Erythroblast (primary cell): ENCODE results near the gene FYB1.

Experiments
- DNase-seq, 2 experiments: peaks; one replicate each; lab custom pipeline; 2025; lab: John Stamatoyannopoulos, UW
- GATA1 ChIP-seq: IDR thresholded peaks from 2 replicates; pipeline ENCODE4 v1.6.1; 2011; ENCODE audit warnings: low read depth, mild to moderate bottlenecking, control low read depth, low read length, moderate library complexity
- POLR2A ChIP-seq: IDR thresholded peaks from 2 replicates; pipeline ENCODE4 v1.6.1; 2011; ENCODE audit warnings: mild to moderate bottlenecking, low read length

The FYB1 gene

DNA sequence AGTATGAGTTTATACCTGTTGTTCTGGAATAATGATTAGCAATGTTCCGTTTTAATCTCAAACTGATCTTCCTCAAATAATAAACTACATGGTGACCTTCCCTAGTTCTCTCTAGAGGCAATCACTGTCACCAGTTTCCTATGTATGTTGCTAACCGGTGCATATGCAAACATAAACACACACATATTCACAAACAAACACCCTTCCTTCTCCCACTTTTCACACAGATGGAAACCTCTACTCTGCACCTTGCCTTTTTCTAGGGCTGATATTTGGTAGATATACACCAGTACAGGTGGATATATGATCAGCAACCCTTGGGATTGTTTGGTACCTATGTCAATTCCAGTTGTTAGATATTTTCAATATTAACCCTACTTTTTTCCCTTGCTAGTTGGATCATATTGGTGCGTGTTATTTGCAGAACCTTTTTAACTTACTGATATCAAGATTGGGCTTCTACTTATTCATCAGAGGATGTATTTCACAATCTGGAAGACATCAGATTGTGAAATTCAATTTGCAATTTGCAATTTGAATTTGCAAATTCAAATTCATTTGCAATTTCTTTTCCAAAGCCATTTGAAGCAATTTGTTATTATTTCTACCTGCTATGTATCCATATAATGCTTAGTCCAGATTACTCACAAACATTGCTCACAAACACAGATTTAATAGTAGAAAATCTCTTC lies 12.6 kb downstream of the FYB1 start:
- DNase-seq: no peak
- TF ChIP-seq GATA1 (no peak), POLR2A (no peak)

GRCh38 chr5:39205550-39205949 lies 13.8 kb downstream of the FYB1 start:
- no peak for DNase-seq
- TF ChIP-seq POLR2A (no peak), GATA1 (no peak)

GRCh38 chr5:39203951-39204350 lies 15.4 kb downstream of the FYB1 start:
- TF ChIP-seq GATA1 (no peak), POLR2A (no peak)

DNA sequence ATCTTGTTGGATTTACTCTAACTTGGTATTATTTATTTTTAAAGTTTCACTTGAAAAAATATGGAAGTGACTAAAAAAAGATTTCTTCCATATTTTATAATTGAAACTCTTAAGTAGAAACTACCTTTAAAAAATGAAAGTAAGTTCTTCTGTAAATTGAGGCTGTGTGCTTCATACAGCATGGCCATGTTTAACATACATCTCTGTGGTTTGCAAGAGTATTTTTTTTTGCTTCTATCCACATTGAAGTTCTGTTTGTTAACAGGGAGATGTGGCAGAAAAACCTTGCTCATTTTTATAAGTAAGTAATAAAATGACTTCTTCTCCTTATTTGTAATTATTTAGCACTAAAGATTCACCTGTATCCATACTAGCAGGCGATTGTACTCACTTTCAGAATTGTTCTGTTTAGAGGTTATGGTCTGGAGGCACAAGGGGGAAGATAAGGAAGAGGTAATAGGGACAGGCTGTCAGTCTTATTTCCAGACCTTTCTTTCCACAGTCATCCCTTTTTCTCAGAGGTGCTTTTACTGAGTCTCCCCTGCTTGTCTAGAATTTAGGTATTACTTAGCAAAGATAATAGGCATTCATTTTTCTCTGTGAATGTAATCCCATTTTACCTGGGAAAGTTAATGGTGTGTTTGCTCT lies 16.0 kb downstream of the FYB1 start:
- DNase-seq: no peak
- TF ChIP-seq GATA1 (no peak), POLR2A (no peak)

More at GRCh38 chr5:39203951-39204350, 15.4 kb downstream of the FYB1 start:
- DNase-seq: no peak

- no peak for DNase-seq
- TF ChIP-seq GATA1 (no peak), POLR2A (no peak)
These were observed 16.6 kb downstream of the FYB1 start for GRCh38 chr5:39202597-39203274.

GRCh38 chr5:39201781-39202596 lies 17.4 kb downstream of the FYB1 start:
- DNase-seq: no peak
- TF ChIP-seq POLR2A (no peak), GATA1 (no peak)

DNA sequence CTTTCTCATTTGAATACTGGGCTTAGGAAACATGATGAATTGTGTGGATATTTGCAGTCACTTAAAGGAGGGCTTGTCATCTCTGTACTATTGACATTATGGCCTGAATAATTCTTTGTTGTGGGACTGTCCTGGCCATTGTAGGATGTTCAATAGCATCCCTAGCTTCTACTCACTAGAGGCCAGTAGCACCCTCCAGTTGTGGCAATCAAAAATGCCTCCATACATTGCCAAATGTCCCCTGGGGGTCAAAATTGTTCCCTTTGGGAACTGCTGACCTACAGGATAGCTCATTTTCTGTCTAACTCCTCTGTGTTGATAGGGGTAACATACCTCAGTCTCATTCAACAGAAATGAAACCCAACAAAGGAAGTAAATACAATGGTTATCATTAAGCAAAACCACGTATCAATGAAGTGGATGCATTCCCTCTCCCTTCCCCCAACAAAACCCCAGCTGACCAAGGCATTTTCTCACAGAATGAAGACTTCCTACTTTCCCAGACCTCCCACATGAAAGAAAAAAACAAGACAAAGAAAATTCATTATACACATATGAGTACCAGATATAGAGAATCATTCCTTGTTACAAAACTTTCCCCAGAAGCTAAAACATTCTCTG lies 18.1 kb downstream of the FYB1 start:
- no peak for DNase-seq
- TF ChIP-seq GATA1 (no peak), POLR2A (no peak)

DNA sequence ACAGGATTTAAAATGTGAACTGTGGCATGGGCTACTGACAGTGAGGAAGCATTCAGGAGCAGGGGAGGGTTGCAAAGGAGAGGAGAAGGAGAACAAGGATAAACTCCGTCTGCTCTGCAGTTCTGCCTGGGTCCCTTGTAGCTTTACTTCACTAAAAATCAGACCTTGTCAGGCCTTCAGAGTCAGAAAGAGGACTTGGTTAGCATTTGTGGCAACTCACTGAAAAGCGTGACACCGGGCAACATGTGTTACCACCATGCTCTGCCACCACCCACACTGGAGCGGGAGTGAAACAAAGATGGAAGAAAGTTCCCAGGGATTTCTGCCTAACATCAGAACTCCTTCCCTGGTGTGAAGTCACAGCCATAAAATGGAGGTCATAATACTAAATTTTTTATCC lies 19.3 kb downstream of the FYB1 start:
- no peak for DNase-seq
- no peak for TF ChIP-seq POLR2A
- no peak for TF ChIP-seq GATA1

GRCh38 chr5:39199335-39199734 lies 20.0 kb downstream of the FYB1 start:
- DNase-seq: no peak
- TF ChIP-seq POLR2A (no peak), GATA1 (no peak)

DNA sequence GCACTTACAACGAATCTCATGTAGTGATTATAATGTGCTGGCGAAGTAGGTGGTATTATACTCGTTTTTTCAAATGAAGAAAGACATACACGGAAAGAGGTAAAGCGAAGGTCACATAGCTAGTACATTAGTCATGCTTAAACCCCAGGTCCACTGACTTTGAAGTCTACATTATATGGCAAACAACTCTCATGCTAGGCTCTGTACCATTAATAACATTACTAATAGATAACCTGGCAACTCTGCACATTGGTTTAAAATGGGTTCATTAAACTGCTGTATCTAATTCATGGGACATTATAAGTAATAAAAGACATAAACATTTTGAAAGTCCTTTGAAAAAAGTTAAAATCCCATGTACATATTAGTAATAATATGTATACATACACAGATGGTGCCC lies 21.2 kb downstream of the FYB1 start:
- no peak for DNase-seq
- TF ChIP-seq POLR2A (no peak), GATA1 (no peak)

- TF ChIP-seq GATA1 (no peak), POLR2A (no peak)
These were observed 21.8 kb downstream of the FYB1 start for GRCh38 chr5:39197556-39197955.

DNA sequence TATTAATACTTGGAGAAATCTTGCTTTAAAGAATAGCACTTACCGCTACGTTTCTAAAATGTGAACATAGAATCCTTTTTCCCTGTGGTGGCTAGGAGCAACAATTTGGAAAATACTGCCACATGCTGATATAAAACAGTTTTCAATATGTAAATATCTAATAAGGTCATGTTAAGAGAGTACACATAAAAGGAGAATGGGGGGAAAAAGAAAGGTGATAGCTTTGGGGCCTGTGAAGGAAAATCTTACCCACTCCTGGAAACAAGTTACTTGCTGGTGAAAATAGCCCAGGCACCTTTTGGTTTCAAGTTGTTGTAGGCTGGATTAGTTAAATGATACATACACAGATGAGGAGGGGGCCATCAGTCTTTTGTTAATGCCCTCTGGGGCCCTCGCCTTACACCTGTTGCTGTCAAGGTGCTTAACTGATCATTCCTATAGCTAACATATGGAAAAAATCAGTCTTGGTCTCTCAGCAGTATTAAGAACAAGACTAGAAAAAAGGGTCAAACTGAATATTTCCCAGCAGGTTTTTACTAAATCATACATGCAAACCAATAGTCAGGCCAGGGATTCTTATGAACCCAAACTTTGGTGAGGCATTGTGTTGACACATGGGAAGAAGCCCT lies 24.1 kb downstream of the FYB1 start:
- no peak for TF ChIP-seq POLR2A
- TF ChIP-seq GATA1: no peak
- DNase-seq: no peak

More at GRCh38 chr5:39197556-39197955, 21.8 kb downstream of the FYB1 start:
- no peak for DNase-seq
